Measurements from ENCODE around the gene NUP107. TPM values are rescaled to one million over a fixed set of nuclear protein-coding genes. Genes with fewer than 3 reads are reported as not detected.

NUP107 gene
- total and polyA plus RNA-seq, 4 donors: 18.4 to 74.7 (median 26.4) TPM

GRCh38 chr12:68771223-68771925 is 84.6 kb downstream of the NUP107 start:
- TF ChIP-seq, protein P1, sequence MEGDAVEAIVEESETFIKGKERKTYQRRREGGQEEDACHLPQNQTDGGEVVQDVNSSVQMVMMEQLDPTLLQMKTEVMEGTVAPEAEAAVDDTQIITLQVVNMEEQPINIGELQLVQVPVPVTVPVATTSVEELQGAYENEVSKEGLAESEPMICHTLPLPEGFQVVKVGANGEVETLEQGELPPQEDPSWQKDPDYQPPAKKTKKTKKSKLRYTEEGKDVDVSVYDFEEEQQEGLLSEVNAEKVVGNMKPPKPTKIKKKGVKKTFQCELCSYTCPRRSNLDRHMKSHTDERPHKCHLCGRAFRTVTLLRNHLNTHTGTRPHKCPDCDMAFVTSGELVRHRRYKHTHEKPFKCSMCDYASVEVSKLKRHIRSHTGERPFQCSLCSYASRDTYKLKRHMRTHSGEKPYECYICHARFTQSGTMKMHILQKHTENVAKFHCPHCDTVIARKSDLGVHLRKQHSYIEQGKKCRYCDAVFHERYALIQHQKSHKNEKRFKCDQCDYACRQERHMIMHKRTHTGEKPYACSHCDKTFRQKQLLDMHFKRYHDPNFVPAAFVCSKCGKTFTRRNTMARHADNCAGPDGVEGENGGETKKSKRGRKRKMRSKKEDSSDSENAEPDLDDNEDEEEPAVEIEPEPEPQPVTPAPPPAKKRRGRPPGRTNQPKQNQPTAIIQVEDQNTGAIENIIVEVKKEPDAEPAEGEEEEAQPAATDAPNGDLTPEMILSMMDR (IDR thresholded peaks at IDR 0.05; ENCODE audit: control extremely low read depth, extremely low read depth): no peak
- H3K27ac ChIP-seq (ENCODE audit: low read depth in 1 of 2, low read length in 1 of 2): no peak overlapping the region
- H3K4me3 ChIP-seq: no peak overlapping the region
- H3K27me3 ChIP-seq (ENCODE audit: control insufficient read depth in 3 of 3, insufficient read depth in 3 of 3, low read length in 2 of 3): no peaks in the 10 kb centered on the region
- peaks cover 0 to 3% (median 2%) of the 10 kb centered on the region in 4 donors for H3K36me3 ChIP-seq (ENCODE audit: control insufficient read depth in 4 of 4, insufficient read depth in 4 of 4, low read length in 4 of 4)
- no peaks in the 10 kb centered on the region for H3K9me3 ChIP-seq (ENCODE audit: control insufficient read depth in 4 of 4, insufficient read depth in 3 of 4, low read length in 3 of 4)
- WGBS, 2 donors: 92 to 96% methylated on average over 5 of the region's 5 CpGs
- no peak overlapping the region for H3K9ac ChIP-seq (ENCODE audit: insufficient read depth in 1 of 2, low read length in 2 of 2)
- H3K4me1 ChIP-seq (ENCODE audit: control insufficient read depth in 5 of 5, insufficient read depth in 5 of 5, low read length in 5 of 5): peaks cover 0 to 2% (median 0%) of the 10 kb centered on the region in 5 donors
- DNase-seq (no peak), ATAC-seq (ENCODE audit: insufficient read depth, low FRiP score) (no peak)

DNA sequence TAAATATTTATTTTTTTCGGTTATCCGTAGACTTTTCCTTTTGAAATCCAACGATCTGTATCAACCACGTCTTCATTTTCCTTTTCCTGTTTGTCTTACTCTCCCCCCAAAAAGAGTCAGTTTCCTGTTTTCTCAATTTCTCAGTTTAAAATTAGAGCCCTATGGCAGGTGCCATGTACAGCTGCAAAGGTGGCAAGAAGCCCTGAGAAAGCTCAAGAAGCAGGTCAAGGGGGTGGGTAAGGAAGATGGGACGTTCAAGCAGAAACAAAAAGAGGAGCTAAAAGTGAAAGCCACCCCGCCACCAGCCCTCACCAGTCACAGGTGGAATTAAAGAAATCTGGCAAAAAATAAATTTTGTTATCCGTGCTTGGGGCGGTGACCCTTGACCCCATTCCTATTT is 85.9 kb downstream of the NUP107 start:
- 45 to 58% methylated on average over 8 of the region's 8 CpGs for WGBS, 2 donors
- no peak for ATAC-seq (ENCODE audit: insufficient read depth, low FRiP score)
- H3K4me1 ChIP-seq (ENCODE audit: control insufficient read depth in 5 of 5, insufficient read depth in 5 of 5, low read length in 5 of 5): peaks cover 0 to 2% (median 0%) of the 10 kb centered on the region in 5 donors
- DNase-seq: no peak
- TF ChIP-seq, protein P1 (IDR thresholded peaks at IDR 0.05; ENCODE audit: control extremely low read depth, extremely low read depth): no peak
- H3K9ac ChIP-seq (ENCODE audit: insufficient read depth in 1 of 2, low read length in 2 of 2): no peak overlapping the region
- H3K4me3 ChIP-seq: no peak overlapping the region
- no peak overlapping the region for H3K27ac ChIP-seq (ENCODE audit: low read depth in 1 of 2, low read length in 1 of 2)
- H3K36me3 ChIP-seq (ENCODE audit: control insufficient read depth in 4 of 4, insufficient read depth in 4 of 4, low read length in 4 of 4): no peaks in the 10 kb centered on the region
- H3K27me3 ChIP-seq (ENCODE audit: control insufficient read depth in 3 of 3, insufficient read depth in 3 of 3, low read length in 2 of 3): no peaks in the 10 kb centered on the region
- H3K9me3 ChIP-seq (ENCODE audit: control insufficient read depth in 4 of 4, insufficient read depth in 3 of 4, low read length in 3 of 4): no peaks in the 10 kb centered on the region

GRCh38 chr12:68773582-68773981 is 86.8 kb downstream of the NUP107 start:
- TF ChIP-seq, protein P1 (IDR thresholded peaks at IDR 0.05; ENCODE audit: control extremely low read depth, extremely low read depth): no peak
- no peaks in the 10 kb centered on the region for H3K9me3 ChIP-seq (ENCODE audit: control insufficient read depth in 4 of 4, insufficient read depth in 3 of 4, low read length in 3 of 4)
- H3K4me1 ChIP-seq (ENCODE audit: control insufficient read depth in 5 of 5, insufficient read depth in 5 of 5, low read length in 5 of 5): peaks cover 0 to 2% (median 0%) of the 10 kb centered on the region in 5 donors
- WGBS, 2 donors: 89 to 93% methylated on average over 5 of the region's 5 CpGs
- ATAC-seq (ENCODE audit: insufficient read depth, low FRiP score): no peak
- H3K36me3 ChIP-seq (ENCODE audit: control insufficient read depth in 4 of 4, insufficient read depth in 4 of 4, low read length in 4 of 4): no peaks in the 10 kb centered on the region
- H3K4me3 ChIP-seq: no peak overlapping the region
- no peak overlapping the region for H3K9ac ChIP-seq (ENCODE audit: insufficient read depth in 1 of 2, low read length in 2 of 2)
- no peaks in the 10 kb centered on the region for H3K27me3 ChIP-seq (ENCODE audit: control insufficient read depth in 3 of 3, insufficient read depth in 3 of 3, low read length in 2 of 3)
- DNase-seq: no peak
- H3K27ac ChIP-seq (ENCODE audit: low read depth in 1 of 2, low read length in 1 of 2): no peak overlapping the region

Measured in lung (tissue), 12 donors.